Measurements from ENCODE around the gene BRD3. TPM values are rescaled to one million over a fixed set of nuclear protein-coding genes. Genes with fewer than 3 reads are reported as not detected.
A peak's percentile ranks its signal among the peaks of the same experiment; 100 is the strongest.

The BRD3 gene
- total RNA-seq, 1 experiment from 2014 or later, result 63.1 TPM

DNA sequence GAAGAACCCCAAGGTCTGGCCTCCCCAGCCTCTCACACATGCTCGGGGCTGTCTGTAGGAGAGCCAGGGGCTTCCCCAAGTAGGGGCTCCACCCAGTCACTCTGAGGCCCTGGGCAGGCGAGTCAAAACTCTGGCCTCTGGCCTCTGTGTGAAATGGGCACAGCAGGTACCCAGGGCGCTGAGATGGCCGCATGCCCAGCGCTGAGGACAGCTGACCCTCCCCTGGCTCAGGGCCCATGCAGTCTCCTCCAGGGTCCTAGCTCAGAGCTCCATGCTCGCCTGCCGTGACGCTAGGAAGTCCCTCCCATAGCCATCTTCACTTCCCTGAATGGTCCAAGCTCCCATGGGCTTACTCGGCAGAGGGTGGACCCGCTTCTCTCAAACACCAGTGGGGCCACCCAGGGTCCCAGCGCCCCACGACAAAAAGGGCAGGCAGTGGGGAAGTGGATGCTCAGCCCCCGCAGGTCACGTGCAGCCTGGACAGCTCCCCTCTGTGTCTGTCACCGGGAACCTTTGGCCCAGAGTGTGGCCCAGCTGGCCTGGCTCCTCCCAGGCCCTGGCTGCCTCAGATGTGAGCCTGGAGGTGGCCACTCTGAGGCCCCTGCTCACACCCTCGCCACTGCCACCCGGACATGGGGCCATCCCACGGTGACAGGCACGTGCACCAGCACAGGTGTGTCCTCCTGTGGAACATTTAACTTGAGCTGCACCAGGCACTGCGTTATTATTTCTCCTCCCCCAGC is 63.5 kb downstream of the BRD3 start:
- Histone ChIP-seq H3K27ac (ENCODE audit: insufficient read length, low read depth, low read length) (no peak overlapping the region), H2BK120ac (ENCODE audit: low read depth, low read length, poor library complexity, severe bottlenecking) (no peak overlapping the region), H2BK15ac (ENCODE audit: low read depth, low read length) (no peak overlapping the region), H3T11ph (ENCODE audit: low read length) (no peak overlapping the region), H4K5ac (ENCODE audit: insufficient read length, low read depth, low read length) (no peak overlapping the region), H3K4me2 (ENCODE audit: insufficient read depth, insufficient read length, low read length) (no peak overlapping the region), H3K9ac (ENCODE audit: extremely low read depth, insufficient read length, low read length) (no peak overlapping the region), H3K23me2 (ENCODE audit: insufficient read length, low read depth, low read length, poor library complexity, severe bottlenecking) (no peaks in the 10 kb centered on the region), H3K18ac (ENCODE audit: insufficient read length, low read depth, low read length) (no peak overlapping the region), H4K20me1 (ENCODE audit: control insufficient read depth, insufficient read depth, insufficient read length) (no peaks in the 10 kb centered on the region), H4K8ac (replicated peaks; ENCODE audit: insufficient read length, low read depth, low read length) (no peak overlapping the region), H3K23ac (ENCODE audit: insufficient read length, low read depth, low read length) (no peak overlapping the region), H3K9me3 (ENCODE audit: control insufficient read depth, low read depth, low read length) (no peaks in the 10 kb centered on the region), H4K91ac (ENCODE audit: insufficient read length, low read depth, low read length) (no peak overlapping the region), H3K27me3 (ENCODE audit: insufficient read depth, low read length) (no peaks in the 10 kb centered on the region), H2BK5ac (ENCODE audit: insufficient read length, low read length) (no peak overlapping the region), H2BK20ac (ENCODE audit: low read depth, low read length, poor library complexity, severe bottlenecking) (no peak overlapping the region), H3K4me1 (ENCODE audit: insufficient read depth, low read length) (no peaks in the 10 kb centered on the region), H3K56ac (ENCODE audit: insufficient read length, low read depth, low read length) (no peak overlapping the region), H2BK12ac (ENCODE audit: insufficient read length, low read depth, low read length) (peak overlapping the region; percentile 17), H2AK5ac (ENCODE audit: insufficient read length, low read length) (no peak overlapping the region), H3K4ac (ENCODE audit: low read depth, low read length) (no peak overlapping the region), H3K14ac (ENCODE audit: insufficient read depth, low read length) (no peak overlapping the region), H2AFZ (ENCODE audit: low read length) (no peak overlapping the region), H3K79me2 (ENCODE audit: insufficient read depth, low read length) (no peaks in the 10 kb centered on the region), H3K79me1 (ENCODE audit: insufficient read depth, low read depth, low read length, poor library complexity, severe bottlenecking) (no peaks in the 10 kb centered on the region)
- H3K27me3 Mint-ChIP-seq (ENCODE audit: low read depth), result peaks cover 12% of the 10 kb centered on the region
- peaks cover 3 to 4% of the 10 kb centered on the region in 2 experiments; a peak in 3 of 5 replicates for H3K9me3 Mint-ChIP-seq
- no CpG with 5 or more reads among the region's 20 CpGs for WGBS (ENCODE audit: extremely low coverage, insufficient read length, low lambda C conversion rate)
- TF ChIP-seq CTCF (conservative IDR thresholded peaks at IDR 0.05), result no peak
- no peaks in the 10 kb centered on the region for H3K36me3 Mint-ChIP-seq (ENCODE audit: insufficient read depth in 1 of 3, low read depth in 3 of 3)
- DNase-seq, result no peak
- H3K4me1 Mint-ChIP-seq, result no peaks in the 10 kb centered on the region
- no peak overlapping the region for H3K4me3 Mint-ChIP-seq
- H3K27ac Mint-ChIP-seq, result no peak overlapping the region

Measured in H9 (cell line).